Lung microvascular endothelial cell (primary cell): Measurements from ENCODE around the gene UBE2A. TPM values are rescaled to one million over a fixed set of nuclear protein-coding genes. Genes with fewer than 3 reads are reported as not detected.
A peak's percentile ranks its signal among the peaks of the same experiment; 100 is the strongest.

Experiments
- DNase-seq, 2 donors: peaks; one replicate each; pipeline versions ENCODE4 v3.0.0 to v3.0.0-alpha.2; 2010; ENCODE audit warnings: low read depth in 2 of 2
- total RNA-seq: library from RNA; depleted of rRNA; stranded (reverse); fragments of >200 nt; gene quantifications from 2 replicates; pipeline ENCODE4 v1.2.1, GENCODE V29; 2014

UBE2A gene
- total RNA-seq = 14.6 and 16.3 TPM in 2 replicates

DNA sequence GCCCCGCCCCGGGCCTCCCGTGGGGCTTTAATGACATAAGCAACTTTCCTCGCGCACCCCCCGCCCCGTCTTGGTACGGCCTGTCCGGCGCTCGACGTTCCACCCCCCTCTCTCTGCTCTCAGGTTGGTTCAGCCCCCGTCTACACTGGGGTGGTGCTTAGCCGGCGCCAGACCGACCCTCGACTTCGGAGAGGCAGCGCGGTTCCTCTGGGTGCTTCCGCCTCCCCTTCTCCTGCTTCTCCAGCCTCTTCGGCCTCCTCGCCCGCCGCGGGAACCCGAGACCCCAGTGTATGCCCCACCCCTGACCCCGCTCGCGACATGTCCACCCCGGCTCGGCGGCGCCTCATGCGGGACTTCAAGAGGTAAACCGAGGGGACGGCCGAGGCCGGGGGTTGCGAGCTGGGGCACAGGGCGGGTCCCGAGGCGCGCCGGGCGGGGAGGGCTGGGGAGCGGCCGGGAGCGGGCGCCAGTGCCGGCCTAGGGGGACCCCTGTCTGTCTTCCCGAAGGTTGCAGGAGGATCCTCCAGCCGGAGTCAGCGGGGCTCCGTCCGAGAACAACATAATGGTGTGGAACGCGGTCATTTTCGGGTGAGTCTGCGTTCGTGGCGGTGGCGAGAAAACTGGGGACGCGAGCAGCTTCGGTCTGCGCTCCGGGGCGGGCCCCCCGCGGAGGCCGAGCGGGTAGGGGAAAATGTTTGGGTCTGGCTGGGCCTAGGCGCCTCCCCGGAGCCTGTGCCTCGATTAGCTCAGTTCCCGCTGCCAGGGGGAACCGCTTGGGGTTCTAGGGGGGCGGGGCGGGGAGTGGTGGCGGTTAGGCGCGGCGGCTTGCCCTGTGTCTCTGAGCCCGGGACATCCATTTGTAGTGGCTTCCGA lies at the start of gene UBE2A:
Gene UBE2A (plus strand): TSS at position 170 of the 873 bp plus-strand sequence. CDS start 149 bp downstream, at position 319.
- peak; percentile 94 to 95 for DNase-seq

DNA sequence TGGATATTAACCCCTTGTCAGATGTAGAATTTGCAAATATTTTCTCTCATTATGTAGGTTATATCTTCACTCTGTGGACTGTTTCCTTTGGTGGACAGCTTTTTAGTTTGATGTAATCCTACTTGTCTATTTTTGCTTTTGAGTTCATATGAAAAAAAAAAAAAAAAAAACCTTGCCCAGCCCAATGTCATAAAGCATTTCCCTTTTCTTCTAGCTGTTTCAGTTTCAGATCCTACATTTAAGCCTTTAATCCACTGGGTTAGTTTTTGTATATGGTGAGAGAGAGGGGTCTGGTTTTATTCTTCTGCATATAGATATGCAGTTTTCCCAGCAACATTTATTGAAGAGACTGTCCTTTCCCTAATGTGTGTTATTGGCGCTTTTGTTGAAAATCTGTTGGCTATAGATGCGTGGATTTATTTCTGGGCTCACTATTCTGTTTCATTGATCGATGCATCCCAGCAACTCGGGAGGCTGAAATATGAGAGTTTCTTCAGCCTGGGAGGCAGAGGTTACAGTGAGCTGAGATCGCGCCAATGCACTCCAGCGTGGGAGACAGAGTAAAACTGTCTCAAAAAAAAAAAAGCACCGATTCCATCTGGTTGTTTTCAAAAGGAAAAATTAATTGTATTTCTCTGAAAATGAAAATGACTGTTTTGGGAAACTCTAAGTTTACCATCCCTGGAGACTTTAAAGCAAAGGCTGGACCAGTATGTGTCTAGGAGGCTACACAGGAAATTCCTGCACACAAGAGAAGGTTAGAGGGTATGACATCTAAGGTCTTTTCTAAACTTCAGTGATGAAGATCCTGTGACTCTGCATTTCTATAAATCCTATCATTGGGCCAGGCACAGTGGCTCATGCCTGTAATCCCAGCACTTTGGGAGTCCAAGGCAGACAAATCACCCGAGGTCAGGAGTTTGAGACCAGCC lies 44.8 kb upstream of the UBE2A start:
- no peak for DNase-seq

DNA sequence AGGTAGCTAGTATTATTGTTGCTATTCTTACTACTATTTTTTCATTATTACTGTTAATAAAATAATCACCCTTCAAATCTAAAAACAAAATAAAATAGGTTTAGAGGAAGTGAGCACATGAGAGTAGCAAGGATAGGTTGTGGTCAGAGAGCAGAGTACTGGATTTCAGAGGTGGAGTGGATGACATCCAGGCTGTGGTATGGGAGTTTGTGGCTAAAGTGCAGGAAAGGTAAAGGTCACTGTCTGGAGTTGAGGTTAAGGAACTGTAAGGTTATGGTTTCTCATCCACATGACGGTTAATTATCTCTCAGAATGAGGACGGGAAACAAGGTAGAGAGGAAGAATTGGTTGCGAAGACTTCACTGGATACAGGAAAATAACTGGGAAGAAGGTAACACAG lies 36.9 kb upstream of the UBE2A start:
- no peak for DNase-seq

DNA sequence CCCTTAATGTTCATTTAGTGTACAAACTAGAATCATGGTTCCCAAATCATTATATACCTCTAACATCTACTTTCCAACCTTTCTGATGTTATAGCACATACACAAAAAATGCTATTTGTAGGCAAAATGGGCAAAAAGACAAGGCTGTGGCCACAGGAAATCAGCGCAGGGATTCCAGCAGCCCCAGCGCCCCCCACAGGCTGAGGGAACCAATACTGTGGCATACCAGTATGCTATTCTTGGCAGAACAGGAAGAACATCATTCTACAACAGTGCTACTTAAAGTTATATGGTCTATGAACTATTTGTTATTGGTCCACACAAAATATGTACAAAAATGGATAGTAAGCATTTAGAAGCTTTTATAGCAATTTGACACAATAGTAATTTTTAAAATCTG lies 34.5 kb upstream of the UBE2A start:
- DNase-seq = peak in 1 of 2 donors; percentile 11

DNA sequence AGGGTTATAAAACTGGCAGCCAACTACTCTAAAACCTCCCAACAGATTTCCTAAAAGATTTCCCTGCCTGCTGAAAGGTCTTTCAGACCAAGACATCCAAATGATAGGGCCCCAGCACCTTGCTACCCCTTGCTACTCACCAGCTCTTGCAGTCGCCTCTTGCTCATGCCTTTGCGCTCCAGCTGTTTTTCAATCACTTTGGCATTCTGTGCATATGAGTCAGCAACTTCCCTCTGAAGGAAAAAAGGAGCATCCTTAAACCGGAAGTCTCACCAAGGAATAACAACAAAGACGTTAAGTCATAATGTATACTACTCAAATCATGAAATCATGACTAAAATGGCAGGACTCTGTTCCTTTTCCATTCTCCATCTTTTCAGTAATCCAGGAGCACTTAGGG lies 33.2 kb upstream of the UBE2A start:
- DNase-seq = peak in 1 of 2 donors; percentile 84

DNA sequence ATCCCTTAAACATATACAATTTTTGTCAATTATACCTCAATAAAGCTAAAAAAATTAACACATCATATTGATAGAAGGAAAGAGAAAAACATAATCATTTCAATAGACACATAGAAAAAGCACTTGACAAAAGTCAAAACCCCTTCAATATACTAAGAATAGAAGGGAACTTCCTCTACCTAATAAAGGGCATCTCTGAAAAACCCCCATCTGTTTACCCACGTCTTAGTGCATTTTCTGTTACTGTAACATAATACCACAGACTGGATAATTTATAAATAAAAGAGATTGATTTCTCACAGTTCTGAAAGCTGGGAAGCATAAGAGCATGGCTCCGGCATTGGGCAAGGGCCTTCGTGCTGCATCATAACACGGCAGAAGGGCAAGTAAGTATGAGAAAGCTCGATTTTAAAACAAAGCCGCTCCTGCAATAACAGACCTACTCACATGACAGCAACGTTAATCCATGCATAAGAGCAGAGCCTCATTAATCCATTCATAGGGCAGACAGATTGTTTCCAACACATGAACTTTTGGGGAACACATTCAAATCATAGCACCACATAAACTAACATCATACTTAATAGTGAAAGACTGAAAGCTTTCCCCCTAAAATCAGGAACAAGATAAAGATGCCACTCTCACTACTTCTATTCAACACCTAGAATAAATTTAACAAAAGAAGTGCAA lies 24.9 kb upstream of the UBE2A start:
- DNase-seq = no peak

DNA sequence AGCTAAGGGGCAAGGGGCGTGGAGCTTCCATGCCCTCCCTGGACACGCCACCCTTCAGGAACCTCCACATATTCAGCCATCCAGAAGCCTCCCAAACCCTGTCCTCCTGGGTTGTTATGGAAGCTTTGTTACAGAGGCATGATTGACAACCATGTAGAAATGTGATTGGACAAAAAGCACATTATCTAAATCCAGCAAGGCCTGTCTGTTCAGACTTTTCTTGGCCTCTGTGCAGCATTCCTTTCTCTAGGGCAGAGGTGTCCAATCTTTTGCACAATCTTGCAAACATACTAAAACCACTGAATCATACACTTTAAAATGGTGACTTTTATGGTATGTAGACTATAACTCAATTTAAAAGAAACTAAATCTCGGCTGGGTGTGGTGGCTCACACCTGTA lies 21.9 kb upstream of the UBE2A start:
- no peak for DNase-seq

DNA sequence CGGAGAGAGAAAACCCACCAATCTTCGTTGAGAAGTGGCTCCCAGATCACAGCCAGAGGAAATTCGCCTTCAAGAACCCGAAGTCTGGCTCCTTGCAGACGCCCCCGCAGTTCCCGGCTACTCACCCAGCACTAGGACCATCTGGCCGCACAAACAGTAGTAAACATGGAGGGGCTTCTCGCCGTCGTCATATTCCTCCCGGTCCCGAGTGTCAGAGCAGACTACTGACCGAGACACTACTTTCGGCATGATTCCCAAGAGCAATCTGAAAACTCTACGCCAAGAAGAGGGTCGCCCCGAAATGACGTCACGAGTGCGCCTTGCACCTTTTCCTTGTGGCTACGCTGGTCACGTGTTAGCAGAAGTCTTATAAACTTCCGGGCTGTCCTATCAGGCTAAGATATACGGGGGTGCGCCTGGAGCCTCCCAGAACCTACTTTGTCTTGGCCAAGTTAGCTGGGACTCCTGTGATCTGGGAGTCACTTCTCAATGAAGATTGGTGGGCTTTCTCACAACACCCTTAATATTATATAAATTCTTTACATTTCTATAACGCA lies 9.2 kb upstream of the UBE2A start, which contains the start of gene STEEP1:
Gene STEEP1 (minus strand): TSS at position 303 of the 557 bp plus-strand sequence. CDS start 54 bp downstream, at position 249.
- DNase-seq = peak; percentile 87 to 93

DNA sequence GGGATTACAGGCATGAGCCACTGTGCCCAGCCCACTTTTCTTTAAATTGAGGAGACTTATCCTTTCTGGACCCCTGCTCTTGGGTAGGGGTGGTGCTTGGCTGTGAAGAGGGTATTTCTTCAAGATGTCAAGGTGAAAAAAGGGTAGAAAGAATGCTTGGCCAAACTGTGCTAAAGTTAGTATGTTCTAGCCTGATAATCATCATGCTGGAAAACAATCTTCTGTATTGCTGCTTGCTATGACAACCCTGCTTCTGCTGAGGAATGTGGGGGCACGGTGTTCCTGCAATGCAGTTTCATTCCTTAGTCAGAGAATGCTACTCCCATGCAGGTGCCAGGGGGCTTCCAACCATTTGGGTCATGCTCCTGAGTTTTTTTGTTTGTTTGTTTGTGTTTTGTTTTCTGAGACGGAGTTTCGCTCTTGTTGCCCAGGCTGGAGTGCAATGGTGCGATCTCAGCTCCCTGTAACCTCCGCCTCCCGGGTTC lies 4.0 kb upstream of the UBE2A start:
- no peak for DNase-seq

DNA sequence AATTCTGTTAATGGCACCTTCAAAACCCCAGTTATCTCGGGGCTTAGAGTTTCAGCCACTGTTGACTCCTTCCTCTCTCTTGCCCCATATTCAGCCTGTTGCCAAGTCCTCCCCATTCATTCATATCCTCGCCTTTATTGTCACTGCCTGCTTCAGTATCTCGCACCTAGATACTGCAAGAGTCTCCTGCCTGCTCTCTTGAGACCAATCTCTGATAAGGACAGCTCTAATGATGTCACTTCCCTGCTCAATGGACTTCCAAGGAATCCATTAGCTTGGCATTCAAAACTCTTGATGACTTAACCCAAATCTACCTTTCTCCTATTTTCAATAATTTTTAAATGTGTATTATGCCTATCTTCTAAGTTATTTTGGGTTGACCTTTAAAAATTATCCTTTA lies 1.1 kb upstream of the UBE2A start:
- no peak for DNase-seq

DNA sequence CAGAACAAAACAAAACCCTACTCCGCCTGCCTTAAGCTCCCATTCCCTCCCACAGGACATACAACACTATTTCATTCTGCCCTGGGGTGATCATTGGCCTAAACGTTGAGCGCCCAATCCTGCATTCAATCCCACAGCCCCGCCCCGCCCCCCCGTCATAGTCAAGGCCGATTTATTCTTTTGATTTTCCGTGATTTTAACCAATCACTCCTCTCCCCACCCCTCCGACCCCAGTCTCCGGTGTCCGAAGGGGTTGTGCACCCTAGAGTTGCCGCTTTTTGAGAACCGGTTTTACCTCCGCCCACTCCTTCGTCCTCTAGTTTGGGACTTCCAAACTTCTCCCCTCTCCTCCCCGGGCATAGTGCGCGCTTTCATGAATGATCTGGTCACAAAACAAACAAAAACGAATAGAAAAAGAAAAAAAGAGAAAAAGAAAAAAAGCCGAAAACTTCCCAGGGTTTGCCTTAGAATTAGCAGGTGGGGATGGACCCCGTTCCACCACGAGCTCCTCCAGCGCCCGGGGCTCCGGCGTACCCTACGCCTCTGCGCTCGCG lies 446 bp upstream of the UBE2A start:
- DNase-seq = peak; percentile 55 to 72

DNA sequence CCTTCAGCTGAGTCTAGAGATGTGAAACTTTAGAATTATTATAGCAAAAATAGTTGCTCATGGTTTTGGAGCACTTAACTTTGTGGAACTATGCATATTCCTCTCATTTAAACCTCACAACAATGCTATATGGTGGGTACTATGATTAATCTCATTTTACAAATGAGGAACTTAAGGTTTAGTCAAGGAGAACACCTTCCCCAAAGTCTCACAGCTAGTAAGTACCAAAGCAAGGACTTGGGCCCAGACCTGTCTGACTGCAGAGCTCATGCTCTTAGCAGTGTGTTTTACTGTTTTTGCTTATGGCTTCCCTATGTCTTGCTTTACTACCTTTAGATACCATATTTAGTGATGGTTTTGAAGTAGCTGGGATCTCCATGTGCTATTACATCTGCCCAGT lies 5.1 kb downstream of the UBE2A start:
- no peak for DNase-seq

DNA sequence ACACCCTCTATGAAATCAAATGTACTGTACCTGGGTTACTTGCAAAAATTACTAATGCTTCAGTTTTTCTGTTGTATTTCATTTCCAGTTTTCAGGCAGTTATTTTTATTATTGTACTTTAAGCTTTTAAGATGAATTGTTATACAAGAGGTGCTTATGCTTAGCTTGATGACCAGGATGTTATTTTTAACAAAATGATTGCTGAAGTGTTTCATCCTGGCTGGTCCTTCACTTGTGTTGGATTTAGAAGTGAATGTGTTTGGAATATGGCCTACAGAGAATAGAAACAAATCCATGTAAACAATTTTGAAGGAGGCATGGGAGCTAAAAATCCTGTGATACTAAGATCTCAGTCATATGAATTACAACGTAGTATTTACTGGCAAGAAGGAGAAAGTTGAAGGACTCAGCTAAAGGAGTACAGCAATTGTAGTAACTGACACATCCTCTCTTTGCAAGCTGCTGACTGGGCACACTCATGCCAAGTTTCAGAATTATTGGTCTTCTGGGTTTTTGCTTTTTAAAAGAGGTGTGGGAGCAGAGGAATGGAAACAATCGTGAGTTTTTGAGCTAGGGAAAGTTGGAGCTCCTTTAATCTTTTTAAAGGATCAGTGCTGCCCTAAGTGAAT lies 9.2 kb downstream of the UBE2A start:
- DNase-seq = no peak

DNA sequence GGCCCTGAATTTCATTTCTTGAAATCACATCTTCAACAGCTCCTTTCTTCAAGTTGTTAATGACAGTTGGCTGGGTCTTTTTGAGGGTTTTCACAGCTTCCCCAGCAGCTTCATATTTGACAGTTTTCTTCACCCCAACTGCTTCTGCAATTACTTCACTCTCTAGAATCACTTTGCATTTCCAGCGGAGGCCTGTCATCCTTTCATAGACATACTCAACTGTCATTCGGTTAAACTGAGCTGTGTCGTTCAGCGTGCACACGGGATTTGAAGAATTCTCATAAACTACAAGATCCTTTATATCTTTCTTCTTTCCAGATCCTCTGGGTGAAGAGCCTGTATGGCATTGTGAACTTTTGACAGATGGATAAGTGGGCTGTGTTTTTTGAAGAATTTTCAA lies 15.4 kb downstream of the UBE2A start:
- DNase-seq = no peak

DNA sequence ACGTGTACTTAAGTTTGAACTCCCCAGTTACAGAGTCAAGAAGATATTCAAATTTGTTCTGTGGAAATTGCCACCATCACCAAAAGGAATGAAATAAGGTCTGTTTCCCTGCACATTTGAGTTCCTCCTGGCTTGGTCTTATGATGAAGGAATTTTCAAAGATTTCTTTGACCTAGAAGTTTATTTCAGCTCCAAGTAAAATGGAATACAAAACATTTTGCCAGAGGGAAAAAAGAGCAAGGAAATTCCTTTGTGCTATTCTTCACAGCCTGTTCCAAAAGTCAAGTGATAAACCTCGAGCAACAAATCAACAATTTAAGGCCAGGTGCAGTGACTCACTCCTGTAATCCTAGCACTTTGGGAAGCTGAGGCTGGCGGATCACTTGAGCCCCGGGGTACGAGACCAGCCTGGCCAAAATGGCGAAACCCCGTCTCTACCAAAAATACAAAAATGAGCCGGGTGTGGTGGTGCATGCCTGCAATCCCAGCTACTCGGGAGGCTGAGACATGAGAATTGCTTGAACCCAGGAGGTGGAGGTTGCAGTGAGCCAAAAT lies 28.4 kb downstream of the UBE2A start:
- no peak for DNase-seq

DNA sequence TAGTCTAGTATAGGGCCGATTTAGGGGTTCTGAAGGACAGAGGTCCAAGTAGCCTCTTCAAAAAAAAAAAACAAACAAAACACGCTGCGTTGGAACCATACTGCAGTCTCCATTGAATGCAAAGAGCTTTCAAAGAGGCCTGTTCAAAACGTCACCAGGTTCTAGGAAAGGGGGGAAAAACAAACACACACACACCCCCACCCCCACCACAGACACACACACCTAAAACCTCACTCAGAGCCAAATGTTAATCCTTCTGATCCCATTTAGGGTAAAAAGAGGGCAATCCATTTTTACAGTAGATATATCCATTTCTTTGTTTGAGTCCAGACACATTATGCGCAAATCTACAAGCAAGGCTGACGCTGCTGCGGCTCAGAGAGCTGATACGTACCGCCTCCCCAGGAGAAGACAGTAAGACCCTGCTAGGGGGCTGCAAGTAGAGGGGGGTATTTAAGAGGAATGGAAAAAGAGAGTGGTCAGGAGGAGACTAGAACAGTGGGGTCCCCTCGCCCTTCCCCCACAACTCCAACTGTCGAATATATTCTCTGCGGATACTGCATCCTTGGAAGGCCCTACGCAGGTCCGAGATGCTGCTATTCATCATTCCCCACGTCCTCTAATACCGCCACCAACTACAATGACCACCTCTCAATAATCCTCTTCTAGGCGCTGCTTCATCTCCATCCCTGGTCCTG lies 30.6 kb downstream of the UBE2A start:
- DNase-seq = peak in 1 of 2 donors; percentile 4

DNA sequence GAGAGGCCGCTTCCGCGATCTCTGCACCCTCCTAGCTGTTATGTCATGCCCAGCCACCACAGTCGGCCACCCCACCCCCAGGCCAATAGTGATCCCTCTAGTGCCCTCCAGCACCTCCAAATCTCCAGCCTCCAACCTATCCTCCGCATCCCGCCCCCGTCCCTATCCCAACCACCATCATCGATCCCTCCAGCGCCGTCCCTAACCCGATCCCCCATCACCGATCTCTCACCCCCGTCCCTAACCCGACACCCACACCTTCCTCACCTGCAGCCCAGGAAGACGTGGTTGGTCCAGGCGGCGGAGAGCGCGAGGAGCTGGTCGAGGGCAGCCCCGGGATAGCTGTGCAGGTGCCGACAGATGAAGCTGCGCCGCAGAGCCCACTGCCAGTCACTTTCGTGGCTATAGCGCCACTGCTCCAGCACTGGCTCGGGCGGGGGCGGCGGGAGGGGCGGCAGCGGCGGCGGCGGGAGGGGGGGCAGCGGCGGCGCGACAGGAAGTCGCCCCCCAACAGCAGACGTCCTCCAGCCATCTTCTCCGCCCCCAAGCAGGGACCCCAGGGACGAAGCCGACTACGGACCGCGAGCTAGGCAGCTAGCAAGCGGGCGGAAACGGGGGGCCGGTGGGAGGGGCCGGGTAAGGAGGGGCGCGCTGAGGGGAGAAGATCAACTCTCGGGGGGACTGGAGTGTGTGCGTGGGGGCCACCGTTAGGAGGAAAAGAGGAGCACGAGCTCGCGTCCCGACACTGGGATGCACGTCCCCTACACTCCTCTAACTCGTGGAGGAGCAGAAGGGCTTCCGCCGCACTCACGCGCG lies 31.3 kb downstream of the UBE2A start:
- DNase-seq = peak; percentile 24 to 45

DNA sequence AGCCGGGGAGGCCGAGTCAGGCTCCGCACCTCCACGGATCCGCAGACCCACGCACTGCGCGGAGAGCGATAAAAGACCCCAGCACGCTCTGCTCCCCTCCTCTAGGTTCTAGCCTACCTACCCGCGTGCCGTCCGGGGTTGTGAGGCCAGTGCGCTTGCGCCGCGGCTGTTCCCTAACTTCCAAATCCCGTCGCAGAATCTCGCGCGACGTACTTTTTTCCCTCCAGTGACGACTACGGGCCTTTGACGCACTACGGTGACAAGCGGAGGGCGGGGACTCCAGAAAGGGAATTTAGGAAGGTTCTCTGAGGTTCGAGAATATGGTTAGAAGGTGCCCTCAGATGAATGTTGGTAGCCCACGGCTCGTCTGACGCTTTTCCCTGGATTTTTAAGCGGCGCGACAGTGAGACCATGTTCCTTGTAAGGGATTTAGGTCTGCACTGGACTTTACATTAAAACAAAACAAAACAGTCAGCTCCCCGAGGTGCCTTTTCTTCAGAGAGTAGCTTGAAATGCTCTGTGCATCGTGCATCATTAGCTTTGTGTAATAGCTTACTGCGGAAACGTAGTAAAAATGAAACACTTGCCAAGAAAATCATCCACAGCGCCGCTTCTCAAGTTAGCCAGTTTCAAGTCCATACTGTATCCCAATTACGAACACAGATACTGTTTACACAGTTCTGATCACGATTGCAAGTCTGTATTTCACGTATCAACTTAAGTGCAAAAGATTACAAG lies 32.1 kb downstream of the UBE2A start, which contains the start of gene NKRF:
Gene NKRF (minus strand): TSS at position 145 of the 738 bp plus-strand sequence.
- peak; percentile 90 to 93 for DNase-seq
